Sigmoid colon (tissue), 4 donors: Measurements from ENCODE around the gene TRAFD1.
"Not testable (repeated sequence)": the region's sequence is repeated elsewhere in the genome, so short reads cannot be mapped to it uniquely, and the experiment has no call there.

Source experiments
- CTCF ChIP-seq, 4 experiments: fragments of 450-650 bp in 3 of 4; fragments of 200-600 bp in 1 of 4; IDR thresholded peaks; one replicate each; pipeline ENCODE4 v1.5.1; 2016 to 2019; ENCODE audit warnings: antibody characterized with exemption in 4 of 4, mild to moderate bottlenecking in 3 of 4, moderate library complexity in 2 of 4
- POLR2A ChIP-seq, 2 donors: fragments of 450-650 bp; IDR thresholded peaks; one replicate each; pipeline ENCODE4 v1.6.1; 2016; ENCODE audit warnings: antibody characterized with exemption in 2 of 2, mild to moderate bottlenecking in 2 of 2, moderate library complexity in 2 of 2
- POLR2AphosphoS5 ChIP-seq, 4 donors: sonication (generic); formaldehyde crosslinking; IDR thresholded peaks; one replicate each; pipeline ENCODE4 v1.6.1; 2017; ENCODE audit warnings: antibody characterized with exemption in 4 of 4

- TF ChIP-seq POLR2A, CTCF, POLR2AphosphoS5 (IDR thresholded peaks at IDR 0.05): not testable (repeated sequence)
These were observed 14.3 kb upstream of the TRAFD1 start for GRCh38 chr12:112110787-112111662.
